ENCODE data around the gene ITGB7.

- no peak for TF ChIP-seq EP300 (IDR thresholded peaks at IDR 0.05)
- TF ChIP-seq CTCF (IDR thresholded peaks at IDR 0.05) = no peak
- TF ChIP-seq POLR2AphosphoS5 (IDR thresholded peaks at IDR 0.05) = no peak
- no peak for TF ChIP-seq POLR2A (IDR thresholded peaks at IDR 0.05; ENCODE audit: low read depth)
Observed at GRCh38 chr12:53169644-53170043, 37.4 kb downstream of the ITGB7 start.
